ENCODE measurements around the gene TRAF1. TPM values are rescaled to one million over a fixed set of nuclear protein-coding genes. Genes with fewer than 3 reads are reported as not detected.

Gene TRAF1
- polyA plus RNA-seq, 4 donors: 4.0 to 7.8 (median 6.1) TPM

GRCh38 chr9:120925535-120926396 lies 830 bp downstream of the TRAF1 start:
- DNase-seq (ENCODE audit: low read depth in 4 of 4, low spot score in 2 of 4): no peak

- no peak for DNase-seq (ENCODE audit: low read depth in 4 of 4, low spot score in 2 of 4)
These were observed 1.7 kb downstream of the TRAF1 start for GRCh38 chr9:120924698-120925534.

- no peak for DNase-seq (ENCODE audit: low read depth in 4 of 4, low spot score in 2 of 4)
These were observed 2.8 kb downstream of the TRAF1 start for GRCh38 chr9:120923620-120924328.

- no peak for DNase-seq (ENCODE audit: low read depth in 4 of 4, low spot score in 2 of 4)
These were observed 4.0 kb downstream of the TRAF1 start for GRCh38 chr9:120922404-120923195.

- no peak for DNase-seq (ENCODE audit: low read depth in 4 of 4, low spot score in 2 of 4)
These were observed 4.9 kb downstream of the TRAF1 start for GRCh38 chr9:120921661-120922181.

GRCh38 chr9:120920806-120921178 lies 5.8 kb downstream of the TRAF1 start:
- DNase-seq (ENCODE audit: low read depth in 4 of 4, low spot score in 2 of 4): no peak

- no peak for DNase-seq (ENCODE audit: low read depth in 4 of 4, low spot score in 2 of 4)
These were observed 6.5 kb downstream of the TRAF1 start for GRCh38 chr9:120919843-120920805.

GRCh38 chr9:120918931-120919842 lies 7.4 kb downstream of the TRAF1 start:
- no peak for DNase-seq (ENCODE audit: low read depth in 4 of 4, low spot score in 2 of 4)

- no peak for DNase-seq (ENCODE audit: low read depth in 4 of 4, low spot score in 2 of 4)
These were observed 8.4 kb downstream of the TRAF1 start for GRCh38 chr9:120917929-120918762.

- DNase-seq (ENCODE audit: low read depth in 4 of 4, low spot score in 2 of 4): no peak
These were observed 9.4 kb downstream of the TRAF1 start for GRCh38 chr9:120916991-120917880.

- DNase-seq (ENCODE audit: low read depth in 4 of 4, low spot score in 2 of 4): no peak
These were observed 10.0 kb downstream of the TRAF1 start for GRCh38 chr9:120916588-120916987.

GRCh38 chr9:120915854-120916470 lies 10.6 kb downstream of the TRAF1 start:
- DNase-seq (ENCODE audit: low read depth in 4 of 4, low spot score in 2 of 4): no peak

- DNase-seq (ENCODE audit: low read depth in 4 of 4, low spot score in 2 of 4): no peak
These were observed 11.6 kb downstream of the TRAF1 start for GRCh38 chr9:120914953-120915352.

GRCh38 chr9:120914396-120914795 lies 12.2 kb downstream of the TRAF1 start:
- DNase-seq (ENCODE audit: low read depth in 4 of 4, low spot score in 2 of 4): no peak

GRCh38 chr9:120913647-120914264 lies 12.8 kb downstream of the TRAF1 start:
- no peak for DNase-seq (ENCODE audit: low read depth in 4 of 4, low spot score in 2 of 4)
